ENCODE results near the gene SH2D7.
A peak's percentile ranks its signal among the peaks of the same experiment; 100 is the strongest.

Gene SH2D7

GRCh38 chr15:78085928-78086327, 6.4 kb upstream of the SH2D7 start:
- ChIA-PET POLR2A (interaction anchor here (0.6 to 0.7 kb wide), 3 partner anchors 20 to 223 kb away, joined by 3 to 4 read pairs (median 3); no protein-coding TSS in a partner anchor), CTCF (interaction anchor here (1.1 to 1.2 kb wide), 2 partner anchors 11 to 36 kb away, joined by 3 read pairs; no protein-coding TSS in a partner anchor)
- no peak for TF ChIP-seq CTCF (IDR thresholded peaks at IDR 0.05; ENCODE audit: insufficient read depth, low read length, missing control alignments)
- peak; percentile 87 for DNase-seq (ENCODE audit: low read depth, low spot score)
- no peak overlapping the region for H3K4me3 ChIP-seq (ENCODE audit: low read depth, low read length)

- no peak for TF ChIP-seq CTCF (IDR thresholded peaks at IDR 0.05; ENCODE audit: insufficient read depth, low read length, missing control alignments)
- CTCF ChIA-PET = interaction anchor here (8.3 kb wide), 1 partner anchor 18 kb away, joined by 110 read pairs; no protein-coding TSS in a partner anchor
- H3K4me3 ChIP-seq (ENCODE audit: low read depth, low read length) = no peak overlapping the region
- POLR2A ChIA-PET = no interaction called here
- no peak for DNase-seq (ENCODE audit: low read depth, low spot score)
Measured at GRCh38 chr15:78087951-78088772, 4.2 kb upstream of the SH2D7 start.

- H3K4me3 ChIP-seq (ENCODE audit: low read depth, low read length) = no peak overlapping the region
- POLR2A ChIA-PET = no interaction called here
- no peak for DNase-seq (ENCODE audit: low read depth, low spot score)
- CTCF ChIA-PET = interaction anchor here (8.3 kb wide), 1 partner anchor 17 kb away, joined by 110 read pairs; no protein-coding TSS in a partner anchor
- TF ChIP-seq CTCF (IDR thresholded peaks at IDR 0.05; ENCODE audit: insufficient read depth, low read length, missing control alignments) = no peak
Measured at GRCh38 chr15:78088773-78089080, 3.6 kb upstream of the SH2D7 start.

GRCh38 chr15:78090422-78091063, 1.8 kb upstream of the SH2D7 start:
- TF ChIP-seq CTCF (IDR thresholded peaks at IDR 0.05; ENCODE audit: insufficient read depth, low read length, missing control alignments) = no peak
- ChIA-PET POLR2A (interaction anchor here (1.0 kb wide), 1 partner anchor 13 kb away, joined by 4 read pairs; the partner anchor contains the start of gene TBC1D2B), CTCF (interaction anchor here (1.7 to 8.3 kb wide), 4 partner anchors 15 to 124 kb away, joined by 4 to 110 read pairs (median 23); no protein-coding TSS in a partner anchor)
- no peak overlapping the region for H3K4me3 ChIP-seq (ENCODE audit: low read depth, low read length)
- no peak for DNase-seq (ENCODE audit: low read depth, low spot score)

GRCh38 chr15:78093242-78094020, 1.1 kb downstream of the SH2D7 start:
- TF ChIP-seq CTCF (IDR thresholded peaks at IDR 0.05; ENCODE audit: insufficient read depth, low read length, missing control alignments) = no peak
- ChIA-PET POLR2A (interaction anchor here (1.2 kb wide), 1 partner anchor 44 kb away, joined by 5 read pairs; no protein-coding TSS in a partner anchor), CTCF (interaction anchor here (0.8 to 8.3 kb wide), 6 partner anchors 13 to 206 kb away, joined by 3 to 110 read pairs (median 10); partner anchors contain the start of gene SKIC8)
- peak; percentile 80 for DNase-seq (ENCODE audit: low read depth, low spot score)
- no peak overlapping the region for H3K4me3 ChIP-seq (ENCODE audit: low read depth, low read length)

Data from AG04449 (cell line).